H1 (cell line): ENCODE results near the gene PPM1L. TPM values are rescaled to one million over a fixed set of nuclear protein-coding genes. Genes with fewer than 3 reads are reported as not detected.

Source experiments
- CTCF ChIA-PET: fragments of 300-600 bp; sonication (Branson Sonifier 250); formaldehyde crosslinking; loops from one replicate; lab custom pipeline; 2021; ENCODE audit not compliant: partially characterized antibody; lab: Charles Lee
- POLR2A ChIA-PET: fragments of 300-600 bp; sonication (Branson Sonifier 250); formaldehyde crosslinking; loops from one replicate; lab custom pipeline; 2021; ENCODE audit warnings: inconsistent platforms; ENCODE audit not compliant: partially characterized antibody; lab: Charles Lee
- DNase-seq, 2 experiments: peaks; one replicate each; pipeline versions ENCODE4 v3.0.0 to v3.0.0-alpha.2; 2010 to 2022; ENCODE audit warnings: low spot score in 2 of 2, low read depth in 1 of 2, mixed read lengths in 1 of 2
- FAIRE-seq: peaks from 2 replicates; lab custom pipeline; 2011; peaks lifted over from hg19 to GRCh38; lab: Jason Lieb, UNC
- H2AFZ ChIP-seq: 2 replicates; pipeline ENCODE4 v1.8.1; 2012; ENCODE audit warnings: low read length, inconsistent platforms
- H2AK5ac ChIP-seq: 2 replicates; pipeline ENCODE4 v1.6.1; 2013; ENCODE audit warnings: low read depth, low read length
- H2BK120ac ChIP-seq: replicated peaks from 2 replicates; pipeline ENCODE3; 2013; ENCODE audit warnings: low read depth, low read length, inconsistent platforms
- H2BK12ac ChIP-seq: 2 replicates; pipeline ENCODE4 v1.6.1; 2013; ENCODE audit warnings: low read depth, low read length
- H2BK15ac ChIP-seq: 2 replicates; pipeline ENCODE4 v1.6.1; 2013; ENCODE audit warnings: low read length
- H2BK20ac ChIP-seq: 2 replicates; pipeline ENCODE4 v1.6.1; 2013; ENCODE audit warnings: low read length
- H2BK5ac ChIP-seq: 2 replicates; pipeline ENCODE4 v1.6.1; 2013; ENCODE audit warnings: low read depth, low read length
- H3K14ac ChIP-seq: 2 replicates; pipeline ENCODE4 v1.6.1; 2013; ENCODE audit warnings: inconsistent platforms; ENCODE audit not compliant: insufficient read length
- H3K18ac ChIP-seq: 2 replicates; pipeline ENCODE4 v1.6.1; 2013; ENCODE audit warnings: low read length; ENCODE audit errors: extremely low read depth
- H3K23ac ChIP-seq: 2 replicates; pipeline ENCODE4 v1.6.1; 2013; ENCODE audit warnings: inconsistent platforms; ENCODE audit not compliant: insufficient read length
- H3K23me2 ChIP-seq: 2 replicates; pipeline ENCODE4 v1.6.1; 2013; ENCODE audit warnings: low read depth, low read length
- H3K27ac ChIP-seq: 2 replicates; pipeline ENCODE4 v1.6.1; 2011; ENCODE audit warnings: low read depth, low read length, inconsistent platforms
- H3K27me3 ChIP-seq, 4 experiments: replicated peaks in 1 of 4; 1 replicate in 1 of 4; 2 replicates in 3 of 4; pipeline versions ENCODE4 v1.6.1 to v1.8.1; 2011 to 2013; ENCODE audit warnings: low read length in 3 of 4, mild to moderate bottlenecking in 3 of 4, inconsistent platforms in 2 of 4, mixed read lengths in 2 of 4, moderate library complexity in 1 of 4; ENCODE audit not compliant: control insufficient read depth in 3 of 4, insufficient read depth in 3 of 4; ENCODE audit errors: extremely low read depth in 1 of 4
- H3K36me3 ChIP-seq, 4 experiments: 2 replicates each; pipeline versions ENCODE4 v1.6.1 to v1.8.1; 2011 to 2013; ENCODE audit warnings: mild to moderate bottlenecking in 4 of 4, low read length in 3 of 4, moderate library complexity in 2 of 4, control low read depth in 1 of 4, inconsistent platforms in 1 of 4; ENCODE audit not compliant: insufficient read depth in 4 of 4, control insufficient read depth in 2 of 4
- H3K4ac ChIP-seq: replicated peaks from 2 replicates; pipeline ENCODE3; 2013; ENCODE audit warnings: low read length, low read depth, mixed read lengths, inconsistent platforms; ENCODE audit not compliant: insufficient read length
- H3K4me1 ChIP-seq, 4 experiments: replicated peaks in 1 of 4; 1 replicate in 1 of 4; 2 replicates in 3 of 4; pipeline versions ENCODE4 v1.6.1 to v1.8.1; 2011 to 2013; ENCODE audit warnings: low read length in 3 of 4, inconsistent platforms in 2 of 4, mixed read lengths in 1 of 4; ENCODE audit not compliant: insufficient read depth in 4 of 4, control insufficient read depth in 3 of 4
- H3K4me2 ChIP-seq, 2 experiments: 2 replicates each; pipeline versions ENCODE4 v1.6.1 to v1.8.1; 2011 to 2013; ENCODE audit warnings: low read depth in 2 of 2, low read length in 2 of 2, control low read depth in 1 of 2, inconsistent platforms in 1 of 2, mild to moderate bottlenecking in 1 of 2; ENCODE audit not compliant: insufficient read depth in 1 of 2
- H3K4me3 ChIP-seq, 4 experiments: fragments of 200-600, 300-600 bp in 1 of 4; sonication (generic), shearing (Covaris generic), sonication (Bioruptor Twin) in 1 of 4; 2 replicates each; pipeline versions ENCODE4 v1.5.1 to v1.8.1; 2011 to 2016; ENCODE audit warnings: low read length in 4 of 4, low read depth in 3 of 4, control low read depth in 2 of 4, inconsistent platforms in 2 of 4, mild to moderate bottlenecking in 2 of 4, mixed read lengths in 1 of 4, moderate library complexity in 1 of 4; ENCODE audit not compliant: insufficient read depth in 2 of 4; ENCODE audit errors: extremely low read depth in 1 of 4
- H3K56ac ChIP-seq: replicated peaks from 2 replicates; pipeline ENCODE3; 2013; ENCODE audit warnings: low read depth, mild to moderate bottlenecking, mixed read lengths, low read length, inconsistent platforms; ENCODE audit not compliant: insufficient read length
- H3K79me1 ChIP-seq: 2 replicates; pipeline ENCODE4 v1.6.1; 2013; ENCODE audit warnings: low read depth, low read length, control low read depth
- H3K79me2 ChIP-seq, 2 experiments: 2 replicates each; pipeline versions ENCODE4 v1.6.1 to v1.8.1; 2012 to 2013; ENCODE audit warnings: low read length in 2 of 2, mild to moderate bottlenecking in 2 of 2, inconsistent platforms in 1 of 2; ENCODE audit not compliant: insufficient read depth in 2 of 2, control insufficient read depth in 1 of 2
- H3K9ac ChIP-seq, 4 experiments: replicated peaks in 1 of 4; 1 replicate in 1 of 4; 2 replicates in 3 of 4; pipeline versions ENCODE4 v1.6.1 to v1.8.1; 2011 to 2013; ENCODE audit warnings: low read depth in 3 of 4, low read length in 3 of 4, control low read depth in 2 of 4, mild to moderate bottlenecking in 2 of 4, moderate library complexity in 2 of 4, inconsistent platforms in 1 of 4; ENCODE audit errors: extremely low read depth in 1 of 4
- H3K9me3 ChIP-seq, 2 experiments: 2 replicates each; pipeline versions ENCODE4 v1.6.1 to v1.8.1; 2012 to 2013; ENCODE audit warnings: mild to moderate bottlenecking in 2 of 2, moderate library complexity in 2 of 2, control low read depth in 1 of 2, inconsistent platforms in 1 of 2, low read depth in 1 of 2, low read length in 1 of 2, mixed read lengths in 1 of 2; ENCODE audit not compliant: insufficient read depth in 2 of 2
- H4K20me1 ChIP-seq, 2 experiments: replicated peaks in 1 of 2; 2 replicates each; pipeline versions ENCODE3 to v1.8.1; 2011 to 2013; ENCODE audit warnings: inconsistent platforms in 2 of 2, low read length in 2 of 2, mild to moderate bottlenecking in 1 of 2; ENCODE audit not compliant: insufficient read depth in 2 of 2, control insufficient read depth in 1 of 2
- H4K5ac ChIP-seq: 2 replicates; pipeline ENCODE4 v1.6.1; 2013; ENCODE audit warnings: low read length, low read depth, mixed read lengths, inconsistent platforms; ENCODE audit not compliant: insufficient read length
- H4K8ac ChIP-seq: 2 replicates; pipeline ENCODE4 v1.8.0; 2013; ENCODE audit warnings: mild to moderate bottlenecking, moderate library complexity, low read length, inconsistent platforms; ENCODE audit not compliant: insufficient read depth; ENCODE audit errors: extremely low read depth
- H4K91ac ChIP-seq: replicated peaks from 2 replicates; pipeline ENCODE3; 2013; ENCODE audit warnings: low read length, mixed read lengths, inconsistent platforms; ENCODE audit not compliant: insufficient read length
- ASH2L ChIP-seq: fragments of 200-600, 300-600 bp; sonication (generic); IDR thresholded peaks from one replicate; pipeline ENCODE4 v1.7.1; 2017; ENCODE audit warnings: low read length
- BACH1 ChIP-seq: IDR thresholded peaks from 2 replicates; pipeline ENCODE4 v1.6.1; 2012; ENCODE audit warnings: low read length, improper control_type of control experiment
- CBX8 ChIP-seq: fragments of 300-800, 300-1000 bp; sonication (generic); IDR thresholded peaks from 2 replicates; pipeline ENCODE4 v1.7.1; 2016; ENCODE audit warnings: low read depth, low read length, borderline replicate concordance
- CREB1 ChIP-seq: IDR thresholded peaks from 2 replicates; pipeline ENCODE4 v1.6.1; 2012; ENCODE audit warnings: inconsistent platforms
- CTBP2 ChIP-seq: IDR thresholded peaks from 2 replicates; pipeline ENCODE4 v1.7.0; 2011; ENCODE audit warnings: borderline replicate concordance, mild to moderate bottlenecking, moderate library complexity, mixed read lengths, low read length; ENCODE audit not compliant: insufficient read depth, insufficient read length
- FOSL1 ChIP-seq: IDR thresholded peaks from 2 replicates; pipeline ENCODE4 v1.6.1; 2011; ENCODE audit warnings: mild to moderate bottlenecking, low read depth, low read length, moderate library complexity; ENCODE audit not compliant: insufficient read depth
- SIN3A ChIP-seq, 2 experiments: IDR thresholded peaks in 1 of 2; conservative IDR thresholded peaks in 1 of 2; 2 replicates each; pipeline ENCODE4 v1.6.1; 2011 to 2012; ENCODE audit warnings: low read length in 2 of 2, improper control_type of control experiment in 1 of 2, low read depth in 1 of 2, mild to moderate bottlenecking in 1 of 2
- SIX5 ChIP-seq: IDR thresholded peaks from 2 replicates; pipeline ENCODE4 v1.6.1; 2011; ENCODE audit warnings: mild to moderate bottlenecking, low read depth, low read length
- TAF1 ChIP-seq: IDR thresholded peaks from 2 replicates; pipeline ENCODE4 v1.6.1; 2011; ENCODE audit warnings: mild to moderate bottlenecking, low read depth, low read length
- ZNF274 ChIP-seq: IDR thresholded peaks from 2 replicates; pipeline ENCODE4 v1.7.0; 2012; ENCODE audit warnings: low read length, borderline replicate concordance; ENCODE audit errors: extremely low read depth
- WGBS, 2 experiments: shearing (Covaris generic) in 1 of 2; methylation state at CpG; one replicate each; pipeline versions ENCODE4 v1.1.6 to v1.1.7; 2013 to 2015; ENCODE audit warnings: low lambda C conversion rate in 2 of 2, mixed read lengths in 2 of 2, inconsistent platforms in 1 of 2, low coverage in 1 of 2, missing lambda C conversion rate in 1 of 2; ENCODE audit not compliant: insufficient replicate concordance in 2 of 2, insufficient coverage in 1 of 2, insufficient read length in 1 of 2; ENCODE audit errors: extremely low coverage in 1 of 2, missing lambda C conversion rate in 1 of 2; 5-methylcytosine and 5-hydroxymethylcytosine counted together
- polyA plus RNA-seq, 7 experiments: library from polyadenylated mRNA; depleted of rRNA in 3 of 7; stranded (reverse) in 5 of 7; unstranded in 2 of 7; fragments of >200 nt in 5 of 7; fragments of 200-250 nt in 2 of 7; gene quantifications; 1 replicate in 5 of 7; 2 replicates in 1 of 7; 4 replicates in 1 of 7; pipeline versions ENCODE4 v1.2.1 to v1.2.3, GENCODE V29; 2011 to 2013; ENCODE audit warnings: missing spikeins in 2 of 7, mixed read lengths in 2 of 7
- total RNA-seq: library from RNA; stranded (reverse); fragmentation: NEBNext Ultra II Directional; extraction: Animal tissue kit (Norgen Biotek cat#: 25700); gene quantifications from 2 replicates; pipeline ENCODE4 v1.2.1, GENCODE V29; 2021
- TF ChIP-seq, protein P1 (sequence below), 3 experiments: IDR thresholded peaks; 1 replicate in 2 of 3; 2 replicates in 1 of 3; pipeline versions ENCODE4 v1.5.1 to v1.6.1; 2011; ENCODE audit warnings: low read length in 3 of 3, mild to moderate bottlenecking in 3 of 3, inconsistent platforms in 2 of 3, low read depth in 1 of 3, moderate library complexity in 1 of 3; ENCODE audit not compliant: insufficient read depth in 1 of 3; ENCODE audit errors: control extremely low read depth in 1 of 3

PPM1L gene
- total and polyA plus RNA-seq, 2 of the 8 experiments (the other 6 are each of a cell fraction or from before 2014, with no cell fraction given): 2.8 to 18.1 TPM

DNA sequence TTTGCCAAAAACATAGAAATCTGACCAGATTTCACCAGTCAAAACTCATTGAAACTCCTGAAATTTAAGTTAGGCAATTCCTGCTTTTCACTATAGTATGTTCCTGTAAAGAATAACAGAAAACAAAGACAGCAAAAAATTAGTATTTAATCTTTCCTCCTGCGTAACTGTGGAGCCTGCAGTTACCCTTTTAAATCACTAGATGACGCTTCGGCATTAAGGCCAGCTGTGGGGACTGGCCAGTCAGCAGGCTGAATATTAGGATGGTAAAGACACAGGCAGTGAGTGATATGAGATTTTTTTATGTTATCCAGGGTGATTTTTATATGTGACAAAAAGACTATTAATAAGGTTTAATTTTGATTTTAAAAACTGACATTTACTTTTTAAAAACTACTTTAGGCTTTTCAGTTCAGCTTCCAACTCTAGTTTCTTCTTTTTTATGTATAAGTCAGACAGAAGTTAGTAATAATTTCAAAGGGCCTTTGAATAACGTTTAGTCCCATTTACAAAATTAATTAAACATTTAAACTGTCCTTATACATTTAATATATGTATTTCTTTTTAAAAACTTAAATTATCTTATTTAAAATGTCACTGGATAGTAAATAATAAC lies 165.1 kb downstream of the PPM1L start:
- H3K79me2 ChIP-seq: no peaks in the 10 kb centered on the region
- no peaks in the 10 kb centered on the region for H3K9me3 ChIP-seq
- no peak overlapping the region for H3K18ac ChIP-seq
- H3K23me2 ChIP-seq: no peaks in the 10 kb centered on the region
- no peak overlapping the region for H2BK20ac ChIP-seq
- H4K5ac ChIP-seq: no peak overlapping the region
- ChIA-PET CTCF (interaction anchor here (0.6 to 5.5 kb wide), 20 partner anchors 8 to 287 kb away, joined by 3 to 40 read pairs (median 5); no protein-coding TSS in a partner anchor), POLR2A (no interaction called here)
- no peak overlapping the region for H3K4me3 ChIP-seq
- H2BK5ac ChIP-seq: no peak overlapping the region
- DNase-seq (no peak), FAIRE-seq (peak; percentile 80)
- H3K23ac ChIP-seq: no peak overlapping the region
- WGBS, 2 experiments: 55% methylated on average over 4 of the region's 4 CpGs; no CpG with 5 or more reads in 1 of the 2 experiments
- no peaks in the 10 kb centered on the region for H3K27me3 ChIP-seq
- no peak overlapping the region for H3K9ac ChIP-seq
- no peak overlapping the region for H2AFZ ChIP-seq
- H3K79me1 ChIP-seq: no peaks in the 10 kb centered on the region
- no peak overlapping the region for H2BK15ac ChIP-seq
- no peak overlapping the region for H3K14ac ChIP-seq
- H3K4me2 ChIP-seq: no peak overlapping the region
- no peak overlapping the region for H2BK12ac ChIP-seq
- H3K27ac ChIP-seq: no peak overlapping the region
- no peaks in the 10 kb centered on the region for H4K20me1 ChIP-seq
- no peak overlapping the region for H2BK120ac ChIP-seq
- H3K56ac ChIP-seq: no peak overlapping the region
- H3K36me3 ChIP-seq: no peaks in the 10 kb centered on the region
- no peaks in the 10 kb centered on the region for H3K4me1 ChIP-seq
- H4K8ac ChIP-seq: no peak overlapping the region
- no peak overlapping the region for H2AK5ac ChIP-seq
- no peak overlapping the region for H4K91ac ChIP-seq
- H3K4ac ChIP-seq: no peak overlapping the region
- TF ChIP-seq ZNF274 (no peak), SIN3A (conservative IDR thresholded peaks at IDR 0.05 in 1 of 2, IDR thresholded peaks at IDR 0.05 in 1 of 2; ENCODE audit: low read depth in 1 of 2, low read length in 2 of 2) (no peak), CREB1 (no peak), TAF1 (no peak), CTBP2 (no peak), BACH1 (no peak), SIX5 (no peak), ASH2L (no peak), FOSL1 (no peak), CBX8 (no peak)
- TF ChIP-seq, protein P1, sequence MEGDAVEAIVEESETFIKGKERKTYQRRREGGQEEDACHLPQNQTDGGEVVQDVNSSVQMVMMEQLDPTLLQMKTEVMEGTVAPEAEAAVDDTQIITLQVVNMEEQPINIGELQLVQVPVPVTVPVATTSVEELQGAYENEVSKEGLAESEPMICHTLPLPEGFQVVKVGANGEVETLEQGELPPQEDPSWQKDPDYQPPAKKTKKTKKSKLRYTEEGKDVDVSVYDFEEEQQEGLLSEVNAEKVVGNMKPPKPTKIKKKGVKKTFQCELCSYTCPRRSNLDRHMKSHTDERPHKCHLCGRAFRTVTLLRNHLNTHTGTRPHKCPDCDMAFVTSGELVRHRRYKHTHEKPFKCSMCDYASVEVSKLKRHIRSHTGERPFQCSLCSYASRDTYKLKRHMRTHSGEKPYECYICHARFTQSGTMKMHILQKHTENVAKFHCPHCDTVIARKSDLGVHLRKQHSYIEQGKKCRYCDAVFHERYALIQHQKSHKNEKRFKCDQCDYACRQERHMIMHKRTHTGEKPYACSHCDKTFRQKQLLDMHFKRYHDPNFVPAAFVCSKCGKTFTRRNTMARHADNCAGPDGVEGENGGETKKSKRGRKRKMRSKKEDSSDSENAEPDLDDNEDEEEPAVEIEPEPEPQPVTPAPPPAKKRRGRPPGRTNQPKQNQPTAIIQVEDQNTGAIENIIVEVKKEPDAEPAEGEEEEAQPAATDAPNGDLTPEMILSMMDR (IDR thresholded peaks at IDR 0.05; ENCODE audit: control extremely low read depth in 1 of 3, insufficient read depth in 1 of 3, low read depth in 1 of 3, low read length in 3 of 3): peak; percentile 58 to 73 (median 69)
